NCI-H2171 (cell line): ENCODE measurements around the gene NR0B2.
A peak's percentile ranks its signal among the peaks of the same experiment; 100 is the strongest.
"Not testable (repeated sequence)": the region's sequence is repeated elsewhere in the genome, so short reads cannot be mapped to it uniquely, and the experiment has no call there.

ENCODE experiments used
- DNase-seq: peaks from one replicate; lab custom pipeline; 2025; lab: John Stamatoyannopoulos, UW

NR0B2 gene

GRCh38 chr1:26889551-26890466 lies 24.0 kb downstream of the NR0B2 start, which contains the start of gene GPN2:
TSS of gene GPN2 (minus strand) at chr1:26890283. CDS start at chr1:26890096, 187 bp downstream.
- DNase-seq: peak; percentile 76

DNA sequence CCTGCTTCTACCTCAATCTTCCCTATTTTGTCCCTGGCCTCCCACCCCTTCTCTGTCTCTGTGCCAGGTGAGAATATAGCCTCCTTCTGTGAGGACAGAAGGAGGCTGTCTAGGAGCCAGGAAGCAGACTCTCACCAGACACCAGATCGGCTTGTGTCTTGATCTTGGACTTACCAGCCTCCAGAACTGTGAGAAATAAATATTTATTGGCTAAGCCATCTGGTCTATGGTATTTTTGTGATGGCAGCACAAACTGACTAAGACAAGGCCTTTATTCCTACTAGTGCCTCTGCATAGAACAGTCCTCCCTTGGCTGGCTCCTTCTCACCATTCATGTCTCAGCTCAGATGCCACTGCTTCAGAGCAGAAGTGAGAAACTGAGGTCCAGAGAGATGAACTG lies 25.5 kb downstream of the NR0B2 start:
- no peak for DNase-seq

DNA sequence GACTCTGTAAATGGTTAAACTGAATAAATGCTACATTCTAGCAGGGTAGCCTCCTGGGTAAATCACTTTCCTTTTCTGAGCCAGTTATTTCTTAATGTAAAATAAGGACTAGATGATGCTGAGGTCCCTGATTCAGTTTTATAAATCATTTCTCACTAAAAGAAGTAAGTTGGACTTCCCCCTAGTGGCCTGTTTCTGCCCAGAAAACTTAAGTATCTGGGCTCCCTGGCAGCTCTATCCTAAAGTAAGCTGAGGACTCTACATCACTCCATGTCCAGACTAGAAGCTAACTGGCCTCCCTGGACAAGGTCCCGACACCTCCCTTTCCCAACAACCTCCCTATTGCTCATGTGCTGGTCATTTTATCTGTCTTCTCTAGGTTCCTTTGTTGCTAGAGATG lies 26.6 kb downstream of the NR0B2 start:
- no peak for DNase-seq

GRCh38 chr1:26882696-26883463 lies 30.9 kb downstream of the NR0B2 start:
- DNase-seq: no peak

- DNase-seq: not testable (repeated sequence)
Observed at GRCh38 chr1:26881611-26882010, 32.2 kb downstream of the NR0B2 start.

DNA sequence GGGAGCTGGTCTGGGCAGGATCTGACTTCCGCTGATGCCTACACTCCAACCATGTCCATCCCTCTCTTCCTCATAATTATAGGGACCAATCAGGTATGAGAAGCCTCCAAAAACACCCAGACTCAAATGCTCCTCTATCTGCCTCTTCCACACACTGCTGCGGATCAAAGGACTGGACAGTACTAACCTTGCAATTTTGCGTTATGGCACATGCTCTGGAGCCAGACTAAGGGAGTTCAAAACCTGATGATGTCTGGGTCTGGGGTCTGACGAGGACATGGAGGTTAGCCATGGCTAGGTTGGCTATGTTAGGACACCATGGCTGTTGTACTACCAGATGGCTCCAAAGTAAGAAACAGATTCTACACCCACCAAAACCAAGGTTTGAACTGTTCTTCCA lies 34.0 kb downstream of the NR0B2 start:
- no peak for DNase-seq

DNA sequence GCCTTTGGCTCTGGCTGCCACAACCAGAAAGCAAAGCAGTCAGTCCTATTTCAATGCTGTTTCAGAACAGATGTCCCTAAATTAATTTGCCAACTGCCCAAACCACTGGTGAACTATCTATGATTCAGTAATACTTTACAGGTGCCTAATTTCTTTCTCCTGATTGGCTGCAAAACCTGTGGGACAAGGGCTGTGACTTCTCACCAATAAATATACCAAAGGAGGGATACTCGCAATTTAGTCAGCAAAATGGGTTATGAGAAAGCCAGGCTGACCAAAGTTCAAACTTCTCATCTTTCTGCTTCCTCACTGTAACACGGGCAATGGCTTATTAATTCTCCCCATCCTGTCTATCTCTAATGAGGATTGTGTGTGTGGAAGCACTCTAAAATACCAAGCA lies 36.4 kb downstream of the NR0B2 start:
- no peak for DNase-seq

DNA sequence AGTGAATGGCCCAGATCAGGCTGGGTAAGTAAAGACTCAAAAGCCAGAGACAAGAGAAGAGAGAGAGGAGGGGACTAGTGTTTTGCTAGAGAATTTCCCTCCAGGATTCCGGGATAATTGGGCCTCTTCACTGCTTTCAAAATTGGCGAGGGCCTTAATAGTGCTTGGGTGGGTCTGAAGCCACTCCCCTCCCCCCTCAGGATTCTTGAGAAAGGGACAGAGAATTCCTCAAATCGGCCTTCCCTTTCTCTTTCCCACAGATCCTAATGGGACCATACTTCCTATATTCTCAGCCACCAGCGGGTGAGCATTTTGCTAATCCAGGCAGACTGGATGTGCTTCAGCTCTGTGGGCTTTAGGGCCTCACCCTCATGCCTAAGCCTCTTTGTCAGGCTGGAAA lies 38.9 kb downstream of the NR0B2 start:
- no peak for DNase-seq

DNA sequence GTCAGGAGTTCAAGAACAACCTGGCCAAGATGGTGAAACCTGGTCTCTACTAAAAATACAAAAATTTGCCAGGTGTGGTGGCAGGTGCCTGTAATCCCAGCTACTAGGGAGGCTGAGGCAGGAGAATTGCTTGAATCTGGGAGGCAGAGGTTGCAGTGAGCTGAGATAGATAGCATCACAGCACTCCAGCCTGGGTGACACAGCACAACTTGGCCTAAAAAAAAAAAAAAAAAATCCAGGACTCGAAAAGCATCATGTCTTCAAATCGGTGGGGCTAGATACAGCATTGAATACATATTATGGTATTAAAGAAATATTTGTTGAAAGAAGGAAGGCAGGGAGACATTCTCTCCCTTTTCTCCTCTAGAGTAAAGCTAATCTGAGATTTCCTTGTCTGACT lies 40.7 kb downstream of the NR0B2 start:
- not testable (repeated sequence) for DNase-seq

- DNase-seq: peak; percentile 95
Observed at GRCh38 chr1:26864610-26865480, 48.9 kb downstream of the NR0B2 start.

DNA sequence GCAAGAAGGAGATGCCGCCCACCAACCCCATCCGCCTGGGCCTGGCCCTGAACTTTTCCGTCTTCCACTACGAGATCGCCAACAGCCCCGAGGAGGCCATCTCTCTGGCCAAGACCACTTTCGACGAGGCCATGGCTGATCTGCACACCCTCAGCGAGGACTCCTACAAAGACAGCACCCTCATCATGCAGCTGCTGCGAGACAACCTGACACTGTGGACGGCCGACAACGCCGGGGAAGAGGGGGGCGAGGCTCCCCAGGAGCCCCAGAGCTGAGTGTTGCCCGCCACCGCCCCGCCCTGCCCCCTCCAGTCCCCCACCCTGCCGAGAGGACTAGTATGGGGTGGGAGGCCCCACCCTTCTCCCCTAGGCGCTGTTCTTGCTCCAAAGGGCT lies 50.1 kb downstream of the NR0B2 start:
- DNase-seq: no peak

DNA sequence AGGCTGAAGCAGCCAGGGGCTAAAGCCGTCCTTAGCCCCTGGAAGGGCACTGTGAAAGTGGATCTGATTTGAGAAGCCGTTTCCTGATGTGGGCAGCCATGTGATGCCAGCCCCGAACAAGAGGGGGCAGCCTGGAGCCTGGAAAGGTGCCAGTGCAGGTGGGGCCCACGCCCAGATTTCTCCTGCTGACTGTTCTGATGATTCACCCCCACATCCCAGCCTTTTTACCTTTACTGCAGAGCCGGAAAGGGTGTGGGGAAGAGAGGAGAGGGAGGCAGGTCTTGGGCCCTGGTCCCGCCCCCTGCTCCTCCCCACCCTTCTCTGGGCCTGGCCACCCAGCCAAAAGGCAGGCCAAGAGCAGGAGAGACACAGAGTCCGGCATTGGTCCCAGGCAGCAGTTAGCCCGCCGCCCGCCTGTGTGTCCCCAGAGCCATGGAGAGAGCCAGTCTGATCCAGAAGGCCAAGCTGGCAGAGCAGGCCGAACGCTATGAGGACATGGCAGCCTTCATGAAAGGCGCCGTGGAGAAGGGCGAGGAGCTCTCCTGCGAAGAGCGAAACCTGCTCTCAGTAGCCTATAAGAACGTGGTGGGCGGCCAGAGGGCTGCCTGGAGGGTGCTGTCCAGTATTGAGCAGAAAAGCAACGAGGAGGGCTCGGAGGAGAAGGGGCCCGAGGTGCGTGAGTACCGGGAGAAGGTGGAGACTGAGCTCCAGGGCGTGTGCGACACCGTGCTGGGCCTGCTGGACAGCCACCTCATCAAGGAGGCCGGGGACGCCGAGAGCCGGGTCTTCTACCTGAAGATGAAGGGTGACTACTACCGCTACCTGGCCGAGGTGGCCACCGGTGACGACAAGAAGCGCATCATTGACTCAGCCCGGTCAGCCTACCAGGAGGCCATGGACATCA lies 50.7 kb downstream of the NR0B2 start, which contains the start of gene SFN:
Gene SFN (plus strand): TSS at position 369 of the 904 bp plus-strand sequence. CDS start 64 bp downstream, at position 433.
- peak; percentile 57 for DNase-seq

DNA sequence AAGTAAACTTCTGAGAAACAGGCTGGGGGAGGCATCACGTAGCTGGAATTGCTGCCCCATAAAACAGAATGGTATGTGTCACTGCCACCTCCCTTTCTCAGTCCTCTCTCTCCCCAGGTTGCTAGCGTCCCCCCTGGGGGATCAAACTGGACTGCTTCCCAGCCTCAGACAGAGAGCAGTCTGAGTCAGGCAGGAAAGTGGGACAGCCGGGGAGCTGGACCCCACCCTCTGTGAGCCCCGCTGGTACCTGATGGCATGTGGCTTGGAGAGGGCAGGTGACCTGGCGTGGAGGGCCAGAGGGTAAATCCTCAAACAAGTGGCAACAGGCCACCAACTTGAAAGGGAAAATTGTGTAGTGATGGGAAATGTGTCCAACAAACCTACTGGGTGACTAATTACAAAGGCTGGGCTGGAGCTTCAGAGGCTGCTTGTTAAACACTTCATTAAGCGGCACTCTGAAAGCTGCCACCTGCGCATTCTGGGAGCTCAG lies 51.8 kb downstream of the NR0B2 start:
- DNase-seq: no peak
